ENCODE results near the gene ACSL6. TPM values are rescaled to one million over a fixed set of nuclear protein-coding genes. Genes with fewer than 3 reads are reported as not detected.

The ACSL6 gene
- total RNA-seq, 1 donor from 2014 or later = 0.20 TPM

- no peaks in the 10 kb centered on the region for H3K4me1 Mint-ChIP-seq
- H3K27me3 Mint-ChIP-seq = no peaks in the 10 kb centered on the region
- DNase-seq (no peak), ATAC-seq (ENCODE audit: low read depth) (no peak)
- no peak for TF ChIP-seq CTCF (IDR thresholded peaks at IDR 0.05)
- no peak overlapping the region for H3K27ac Mint-ChIP-seq
- H3K36me3 Mint-ChIP-seq (ENCODE audit: low read depth) = no peaks in the 10 kb centered on the region
- CTCF ChIA-PET = no interaction called here
- H3K4me3 Mint-ChIP-seq = no peak overlapping the region
- POLR2A ChIA-PET = no interaction called here
- intact Hi-C loops (cut with micrococcal nuclease) = no loop called here
- no peaks in the 10 kb centered on the region for H3K9me3 Mint-ChIP-seq
Observed at GRCh38 chr5:131959906-131960305, 51.6 kb downstream of the ACSL6 start.

GRCh38 chr5:131959136-131959535 is 52.3 kb downstream of the ACSL6 start:
- no peaks in the 10 kb centered on the region for H3K4me1 Mint-ChIP-seq
- no peak for DNase-seq
- H3K4me3 Mint-ChIP-seq = no peak overlapping the region
- H3K27ac Mint-ChIP-seq = no peak overlapping the region
- CTCF ChIA-PET = no interaction called here
- H3K9me3 Mint-ChIP-seq = no peaks in the 10 kb centered on the region
- TF ChIP-seq CTCF (IDR thresholded peaks at IDR 0.05) = no peak
- H3K36me3 Mint-ChIP-seq (ENCODE audit: low read depth) = no peaks in the 10 kb centered on the region
- POLR2A ChIA-PET = interaction anchor here (0.7 kb wide), 1 partner anchor 412 kb away, joined by 3 read pairs; no protein-coding TSS in a partner anchor
- intact Hi-C loops (cut with micrococcal nuclease) = no loop called here
- ATAC-seq (ENCODE audit: low read depth) = no peak
- H3K27me3 Mint-ChIP-seq = no peaks in the 10 kb centered on the region

DNA sequence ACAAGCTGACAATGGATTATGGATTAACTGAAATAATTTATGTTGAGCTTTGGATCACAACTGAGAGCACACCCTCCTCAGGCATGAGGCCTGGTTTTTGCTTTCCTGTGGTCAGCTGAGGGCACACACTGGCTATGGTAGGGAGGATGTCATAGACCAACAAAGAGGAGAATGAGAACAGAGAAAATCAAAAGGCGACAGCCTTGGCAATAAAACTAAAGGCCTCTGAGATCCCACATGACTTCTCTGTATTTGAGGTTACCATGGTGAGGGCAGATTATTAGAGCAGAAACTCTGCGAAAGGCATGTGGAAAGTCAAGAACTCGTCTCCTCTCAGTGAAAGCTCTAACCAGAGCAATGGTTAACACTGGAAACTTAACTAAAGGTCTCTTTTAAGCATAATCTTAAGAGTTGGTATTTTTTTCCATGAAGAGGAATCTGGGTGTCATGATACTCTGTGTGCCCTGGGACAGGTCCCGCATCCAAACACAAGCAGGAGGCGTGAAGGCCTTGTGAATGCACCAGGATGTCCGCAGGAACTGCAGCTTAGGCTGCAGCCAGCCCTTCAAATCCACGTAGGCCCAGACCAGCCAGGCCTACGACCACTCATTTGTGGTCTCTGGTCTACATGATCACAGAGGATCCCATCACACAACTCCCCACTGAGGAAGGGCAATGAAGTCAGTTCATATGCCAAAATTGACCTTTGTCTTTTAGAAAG is 53.6 kb downstream of the ACSL6 start:
- ChIA-PET POLR2A (no interaction called here), CTCF (no interaction called here)
- DNase-seq = no peak
- Mint-ChIP-seq H3K4me1 (no peaks in the 10 kb centered on the region), H3K9me3 (no peaks in the 10 kb centered on the region), H3K36me3 (ENCODE audit: low read depth) (no peaks in the 10 kb centered on the region), H3K27ac (no peak overlapping the region), H3K27me3 (no peaks in the 10 kb centered on the region), H3K4me3 (no peak overlapping the region)
- intact Hi-C loops (cut with micrococcal nuclease) = no loop called here
- no peak for ATAC-seq (ENCODE audit: low read depth)
- TF ChIP-seq CTCF (IDR thresholded peaks at IDR 0.05) = no peak

- no peak for TF ChIP-seq CTCF (IDR thresholded peaks at IDR 0.05)
- ATAC-seq (ENCODE audit: low read depth) (no peak), DNase-seq (no peak)
- Mint-ChIP-seq H3K4me3 (no peak overlapping the region), H3K9me3 (no peaks in the 10 kb centered on the region), H3K4me1 (no peaks in the 10 kb centered on the region), H3K27ac (no peak overlapping the region), H3K36me3 (ENCODE audit: low read depth) (no peaks in the 10 kb centered on the region), H3K27me3 (peaks cover 5% of the 10 kb centered on the region)
- POLR2A ChIA-PET = no interaction called here
- CTCF ChIA-PET = no interaction called here
- intact Hi-C loops (cut with micrococcal nuclease) = no loop called here
Observed at GRCh38 chr5:131953969-131954368, 57.5 kb downstream of the ACSL6 start.

DNA sequence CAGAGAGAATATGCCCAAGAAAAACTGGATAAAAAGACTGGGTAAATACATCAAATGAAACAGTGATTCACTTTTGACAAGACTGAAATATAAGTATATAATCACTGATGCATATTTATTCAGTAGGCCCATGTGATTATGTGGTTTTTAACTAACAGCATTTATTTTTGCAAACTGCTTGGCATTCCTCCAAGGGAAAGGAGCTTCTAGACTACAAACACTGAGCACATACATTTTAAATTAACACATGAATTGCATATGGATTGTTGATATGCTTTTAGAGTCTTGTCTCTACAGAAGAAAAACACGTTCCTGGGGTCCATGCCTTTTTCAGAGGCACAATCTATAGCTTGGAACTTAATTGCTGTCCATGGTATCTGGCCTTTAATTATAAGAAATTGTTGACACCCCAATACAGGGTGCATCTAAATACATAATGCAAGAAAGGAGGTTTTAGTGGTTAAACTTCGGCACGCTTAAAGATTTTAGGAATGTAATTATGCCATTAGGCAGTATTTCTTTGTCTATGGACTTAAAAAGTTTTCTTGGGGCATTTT is 59.1 kb downstream of the ACSL6 start:
- POLR2A ChIA-PET = no interaction called here
- H3K27me3 Mint-ChIP-seq = peaks cover 9% of the 10 kb centered on the region

More for the DNA sequence above, 59.1 kb downstream of the ACSL6 start:
- Mint-ChIP-seq H3K36me3 (ENCODE audit: low read depth) (no peaks in the 10 kb centered on the region), H3K27ac (no peak overlapping the region), H3K4me1 (no peaks in the 10 kb centered on the region), H3K9me3 (no peaks in the 10 kb centered on the region), H3K4me3 (no peak overlapping the region)
- intact Hi-C loops (cut with micrococcal nuclease) = no loop called here
- no peak for TF ChIP-seq CTCF (IDR thresholded peaks at IDR 0.05)
- CTCF ChIA-PET = no interaction called here
- no peak for ATAC-seq (ENCODE audit: low read depth)
- DNase-seq = no peak
